BE2C (cell line): Measurements from ENCODE around the gene PIEZO1.

ENCODE experiments used
- DNase-seq: peaks from one replicate; pipeline ENCODE4 v3.0.0-alpha.2; 2020
- H3K27me3 ChIP-seq: fragments of 250-450 bp; sonication (Bioruptor Pico); 2 replicates; pipeline ENCODE4 v1.5.1; 2020; ENCODE audit warnings: mild to moderate bottlenecking
- H3K36me3 ChIP-seq: fragments of 250-450 bp; sonication (Bioruptor Pico); 2 replicates; pipeline ENCODE4 v1.5.1; 2020; ENCODE audit warnings: mild to moderate bottlenecking
- H3K4me1 ChIP-seq: fragments of 250-450 bp; sonication (Bioruptor Pico); 2 replicates; pipeline ENCODE4 v1.5.1; 2020
- H3K4me3 ChIP-seq: 2 replicates; pipeline ENCODE4 v1.5.1; 2011; ENCODE audit warnings: low read depth, low read length
- H3K9me3 ChIP-seq: fragments of 250-450 bp; sonication (Bioruptor Pico); 2 replicates; pipeline ENCODE4 v1.5.1; 2020
- CTCF ChIP-seq: IDR thresholded peaks from 2 replicates; pipeline ENCODE4 v1.5.1; 2012; ENCODE audit warnings: mild to moderate bottlenecking, low read depth, low read length

Gene PIEZO1

GRCh38 chr16:88814144-88814502 is 29.1 kb upstream of the PIEZO1 start:
- TF ChIP-seq CTCF, result no peak
- Histone ChIP-seq H3K36me3 (peaks cover 18% of the 10 kb centered on the region), H3K4me1 (peaks cover 9% of the 10 kb centered on the region)

GRCh38 chr16:88813269-88814143 is 28.5 kb upstream of the PIEZO1 start:
- Histone ChIP-seq H3K9me3 (peaks cover 5% of the 10 kb centered on the region; the same call in 1 of the 2 replicates), H3K4me1 (peaks cover 9% of the 10 kb centered on the region), H3K27me3 (peaks cover 12% of the 10 kb centered on the region), H3K36me3 (peaks cover 24% of the 10 kb centered on the region), H3K4me3 (no peak overlapping the region)
- DNase-seq, result no peak
- TF ChIP-seq CTCF, result no peak

More at GRCh38 chr16:88814144-88814502, 29.1 kb upstream of the PIEZO1 start:
- Histone ChIP-seq H3K9me3 (peaks cover 5% of the 10 kb centered on the region; the same call in 1 of the 2 replicates), H3K27me3 (peaks cover 12% of the 10 kb centered on the region), H3K4me3 (no peak overlapping the region)
- no peak for DNase-seq

GRCh38 chr16:88812513-88813268 is 27.7 kb upstream of the PIEZO1 start:
- TF ChIP-seq CTCF, result no peak
- Histone ChIP-seq H3K27me3 (peaks cover 12% of the 10 kb centered on the region), H3K4me1 (peaks cover 9% of the 10 kb centered on the region), H3K36me3 (peaks cover 32% of the 10 kb centered on the region), H3K9me3 (peaks cover 5% of the 10 kb centered on the region; the same call in 1 of the 2 replicates), H3K4me3 (no peak overlapping the region)
- no peak for DNase-seq

- H3K36me3 ChIP-seq, result peaks cover 40% of the 10 kb centered on the region
- peaks cover 5% of the 10 kb centered on the region; the same call in 1 of the 2 replicates for H3K9me3 ChIP-seq
- peaks cover 12% of the 10 kb centered on the region for H3K27me3 ChIP-seq
- peak; percentile 96 for DNase-seq
- H3K4me3 ChIP-seq, result peak within 1 kb of the TSS; percentile 55
- TF ChIP-seq CTCF, result no peak
- peaks cover 9% of the 10 kb centered on the region for H3K4me1 ChIP-seq
Observed at GRCh38 chr16:88811769-88812512, 26.9 kb upstream of the PIEZO1 start, which contains the start of gene APRT. Gene APRT (minus strand): TSS chr16:88811928. CDS start chr16:88811899, 29 bp downstream.

- H3K9me3 ChIP-seq, result peaks cover 5% of the 10 kb centered on the region; the same call in 1 of the 2 replicates
- peaks cover 48% of the 10 kb centered on the region for H3K36me3 ChIP-seq
- H3K4me3 ChIP-seq, result peak overlapping the region; percentile 55
- TF ChIP-seq CTCF, result no peak
- H3K27me3 ChIP-seq, result peaks cover 12% of the 10 kb centered on the region
- peaks cover 9% of the 10 kb centered on the region for H3K4me1 ChIP-seq
- peak; percentile 64 for DNase-seq
Observed at GRCh38 chr16:88810912-88811768, 26.1 kb upstream of the PIEZO1 start.
